Superior temporal gyrus (tissue), 1 donor: ENCODE data around the gene ING3.
"Not testable (repeated sequence)": the region's sequence is repeated elsewhere in the genome, so short reads cannot be mapped to it uniquely, and the experiment has no call there.

Source experiments
- DNase-seq: peaks from one replicate; pipeline ENCODE4 v3.0.0-alpha.2; 2016; ENCODE audit errors: extremely low spot score

Gene ING3

DNA sequence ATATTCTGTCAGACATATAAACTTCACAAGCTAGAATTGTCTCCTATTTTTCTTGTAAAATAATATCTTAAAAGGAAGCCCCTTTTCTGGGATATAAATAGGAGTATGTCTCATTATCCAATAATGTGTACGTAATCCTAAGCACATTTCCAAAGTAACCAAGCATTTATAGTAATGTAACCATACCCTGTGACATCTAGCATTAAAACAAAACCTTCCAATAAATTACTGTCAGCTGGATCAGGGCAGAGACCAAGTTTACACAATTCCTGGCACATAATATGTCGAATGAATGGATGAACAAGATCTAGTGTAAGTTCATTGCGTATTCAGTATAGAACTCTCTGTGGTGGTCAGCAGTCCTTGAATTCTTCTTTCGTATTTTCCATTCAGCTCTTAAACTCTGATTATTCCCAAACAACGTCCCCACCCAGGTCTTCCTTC, 52.2 kb downstream of the ING3 start:
- DNase-seq, result no peak

DNA sequence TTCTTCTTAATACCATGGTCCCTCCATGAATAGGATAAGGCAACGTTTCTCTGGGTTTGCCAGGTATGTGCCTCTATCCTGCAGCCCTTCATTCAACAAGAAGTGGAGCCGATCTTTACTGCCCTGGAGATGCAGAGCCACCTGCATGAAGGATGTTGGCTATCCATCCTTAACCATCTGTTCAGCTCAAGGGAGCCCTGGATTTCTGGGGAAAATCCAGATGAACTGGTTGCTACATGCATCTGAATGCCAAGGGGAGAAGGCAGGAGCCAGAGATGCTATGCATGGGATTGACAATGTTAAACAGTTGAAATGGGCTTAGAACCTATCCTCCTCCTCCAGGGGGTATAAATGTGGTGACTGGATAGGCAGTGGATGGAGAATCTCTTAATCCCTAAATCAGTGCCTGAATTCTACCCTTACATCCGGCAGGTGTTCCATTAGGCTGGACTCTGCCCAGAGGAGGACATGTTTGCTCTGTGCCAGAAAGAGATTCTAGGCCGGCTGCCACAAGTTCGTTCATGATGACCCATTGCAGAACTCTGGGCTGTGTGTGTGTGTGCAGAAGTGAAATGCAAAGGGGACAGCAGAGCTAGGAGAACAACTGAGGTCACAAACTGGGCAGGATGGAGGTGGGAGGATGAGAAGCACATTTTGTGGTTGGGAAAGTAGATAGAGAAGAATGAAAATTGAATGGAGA, 53.6 kb downstream of the ING3 start:
- DNase-seq, result no peak

DNA sequence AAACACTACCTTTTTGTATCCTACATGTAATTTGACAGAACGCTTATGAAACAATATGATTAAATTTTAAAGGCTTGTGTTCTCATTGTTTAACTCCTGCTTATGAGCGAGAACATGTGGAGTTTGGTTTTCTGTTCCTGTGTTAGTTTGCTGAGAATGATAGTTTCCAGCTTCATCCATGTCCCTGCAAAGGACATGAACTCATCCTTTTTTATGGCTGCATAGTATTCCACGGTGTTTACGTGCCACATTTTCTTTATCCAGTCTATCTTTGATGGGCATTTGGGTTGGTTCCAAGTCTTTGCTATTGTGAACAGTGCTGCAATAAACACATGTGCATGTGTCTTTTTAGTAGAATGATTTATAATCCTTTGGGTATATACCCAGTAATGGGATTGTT, 54.5 kb downstream of the ING3 start:
- DNase-seq, result not testable (repeated sequence)

DNA sequence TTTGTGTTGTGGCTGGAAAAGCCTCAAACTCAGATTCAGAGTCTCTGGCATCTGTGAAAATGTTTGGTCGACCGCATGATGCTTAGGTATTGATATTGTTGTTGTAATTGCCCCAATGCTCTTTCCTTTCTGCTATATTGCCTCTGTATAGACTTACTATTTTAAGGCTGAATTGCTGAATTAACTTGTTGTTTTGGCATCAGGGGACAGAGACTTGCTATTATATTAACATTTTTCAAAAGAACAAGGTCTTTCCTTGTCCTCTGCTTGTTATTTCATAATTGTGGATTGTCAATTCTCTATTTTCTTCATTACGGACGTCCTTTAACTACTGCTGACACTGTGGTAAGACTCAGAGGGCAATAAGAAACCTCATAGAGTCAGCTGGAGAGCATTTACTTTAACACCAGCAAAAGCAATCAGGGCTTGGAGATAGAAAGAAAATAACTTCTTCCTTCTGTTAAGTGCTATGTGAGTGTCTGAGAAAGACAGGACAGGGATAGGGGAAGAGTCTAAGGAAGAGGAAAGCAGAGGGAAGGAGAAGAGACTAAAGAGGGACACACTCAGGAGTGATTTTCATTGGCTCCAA, 55.5 kb downstream of the ING3 start:
- DNase-seq, result no peak

DNA sequence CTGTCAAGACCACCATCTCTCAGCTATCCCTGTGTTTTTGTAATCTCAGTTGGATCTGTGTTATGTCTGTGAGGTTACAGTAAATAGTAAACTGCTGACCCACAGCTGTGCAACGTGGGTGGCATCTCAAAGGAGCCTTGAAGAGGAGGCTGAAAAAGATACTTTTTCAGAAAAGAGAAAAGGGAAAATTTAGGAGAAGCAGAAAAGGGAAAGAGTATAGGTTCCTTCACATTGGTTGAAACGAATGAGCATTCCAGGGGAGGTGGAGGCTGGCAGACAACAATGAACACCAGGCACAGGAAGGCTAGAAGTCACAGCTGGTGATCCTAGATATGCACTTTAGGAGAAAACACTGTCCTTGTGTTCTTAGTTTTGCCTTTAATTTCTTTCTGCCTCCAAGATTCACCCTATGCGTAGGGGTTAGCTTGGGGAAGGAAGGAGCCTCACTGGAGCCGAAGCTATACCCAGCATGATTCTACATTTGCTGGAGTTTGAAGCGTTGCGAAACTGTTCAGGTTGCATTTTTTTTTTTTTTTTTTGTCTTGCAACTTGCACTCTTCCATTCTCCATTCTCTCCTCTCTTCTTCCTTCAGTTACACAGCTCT, 56.2 kb downstream of the ING3 start:
- no peak for DNase-seq

DNA sequence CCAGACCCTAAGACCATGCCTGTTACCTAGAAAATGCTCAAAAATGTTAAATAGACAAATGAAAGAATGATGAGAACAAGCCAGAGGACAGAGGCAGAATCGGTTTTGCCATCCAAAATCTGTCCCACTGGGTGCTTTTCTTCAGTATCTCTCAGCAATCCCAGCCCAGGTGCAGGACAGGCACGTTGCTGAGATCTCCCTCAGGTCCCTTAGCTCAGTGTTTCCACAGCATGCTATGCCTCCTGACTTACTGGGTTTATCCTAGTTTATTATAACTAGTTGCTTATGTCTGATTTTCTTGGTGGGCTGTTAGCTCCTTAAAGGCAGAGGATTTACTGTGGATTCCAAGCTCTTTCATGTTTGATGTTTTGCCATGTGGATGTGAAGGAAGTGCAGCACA, 58.2 kb downstream of the ING3 start:
- DNase-seq, result no peak

DNA sequence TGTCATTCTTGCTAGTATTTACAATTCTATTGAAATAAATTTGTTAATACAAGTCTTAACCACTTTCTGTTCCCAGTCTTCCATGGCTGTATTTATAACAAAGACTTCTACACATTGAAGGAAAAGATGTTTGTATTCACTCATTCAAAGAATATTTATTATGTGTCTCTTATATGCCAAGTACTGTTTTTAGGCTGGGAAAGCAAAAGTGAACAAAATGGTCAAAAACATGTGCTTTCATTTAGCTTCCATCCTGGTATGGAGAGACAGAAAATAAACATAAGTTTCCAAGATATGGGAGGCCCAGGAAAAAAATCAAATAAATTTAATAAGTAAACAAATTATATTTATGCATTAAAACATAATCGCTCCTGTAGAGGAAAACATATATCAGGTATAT, 60.8 kb downstream of the ING3 start:
- DNase-seq, result no peak

DNA sequence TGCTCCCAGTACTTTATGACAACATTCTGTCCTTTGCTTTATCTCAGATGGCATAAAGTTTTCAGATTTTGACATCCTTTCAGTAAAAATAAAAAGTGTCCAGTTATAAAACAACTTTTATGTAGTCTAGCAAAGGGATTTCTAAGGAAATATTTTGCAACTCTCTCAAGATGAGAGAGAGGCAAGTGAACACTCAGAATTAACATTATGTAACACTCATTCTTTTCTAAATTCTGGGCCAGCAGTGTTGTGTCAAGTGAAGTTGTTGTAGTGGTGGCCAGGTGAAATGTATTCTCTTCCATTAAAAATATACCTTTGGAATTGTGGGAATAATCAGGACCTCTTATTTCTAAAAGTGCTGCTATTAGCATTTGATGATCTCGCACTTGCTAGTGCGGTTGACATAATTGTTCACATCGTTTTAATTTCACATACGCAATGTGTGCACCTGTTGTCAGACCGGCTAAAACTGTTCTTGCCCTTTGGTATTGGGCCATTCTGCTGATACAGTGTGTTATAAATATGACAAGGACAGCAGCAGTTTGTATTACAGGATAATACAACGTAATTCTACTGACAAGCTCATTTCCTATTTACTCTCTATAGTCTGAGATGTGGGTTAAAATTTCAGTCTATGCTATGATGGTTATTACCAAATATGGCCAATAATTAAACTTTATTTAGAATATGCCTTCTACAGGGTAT, 61.7 kb downstream of the ING3 start:
- DNase-seq, result no peak

DNA sequence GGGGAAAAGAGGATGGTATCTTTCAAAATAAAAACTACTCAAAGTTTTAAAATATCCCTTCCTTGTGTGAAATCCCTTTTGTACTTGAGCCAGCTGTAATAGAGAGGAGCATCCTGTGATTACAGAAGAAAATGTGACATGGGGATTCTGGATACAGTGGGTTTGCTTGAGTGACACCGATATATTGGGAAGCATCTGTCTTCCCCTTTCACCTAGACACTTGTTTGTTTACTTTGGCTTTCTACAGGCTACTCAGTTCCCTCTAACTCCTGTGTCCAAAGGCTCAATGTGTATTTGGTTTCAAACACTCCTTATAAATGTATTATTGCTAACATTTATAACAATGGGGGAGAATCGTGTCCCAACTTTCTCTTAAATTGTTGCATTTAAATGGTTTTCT, 62.3 kb downstream of the ING3 start:
- no peak for DNase-seq

DNA sequence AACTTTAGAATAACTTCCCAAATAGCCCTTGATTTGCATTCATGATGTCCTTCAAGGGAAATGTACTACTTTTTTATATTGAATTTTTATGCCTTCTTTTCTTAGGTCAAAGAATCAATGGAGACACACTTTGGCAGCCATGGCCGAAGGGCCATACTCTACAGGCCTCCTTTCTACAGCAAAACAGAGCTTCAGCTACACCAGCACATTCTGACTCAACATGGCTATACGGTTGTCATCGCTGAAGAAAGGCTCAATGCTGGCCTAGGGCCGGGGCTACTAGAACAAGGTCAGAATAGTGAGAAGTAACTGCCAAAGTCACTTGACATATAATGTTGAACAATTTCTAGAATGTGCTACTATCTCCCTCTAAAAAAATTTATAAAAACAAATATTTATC, 65.0 kb downstream of the ING3 start:
- no peak for DNase-seq

DNA sequence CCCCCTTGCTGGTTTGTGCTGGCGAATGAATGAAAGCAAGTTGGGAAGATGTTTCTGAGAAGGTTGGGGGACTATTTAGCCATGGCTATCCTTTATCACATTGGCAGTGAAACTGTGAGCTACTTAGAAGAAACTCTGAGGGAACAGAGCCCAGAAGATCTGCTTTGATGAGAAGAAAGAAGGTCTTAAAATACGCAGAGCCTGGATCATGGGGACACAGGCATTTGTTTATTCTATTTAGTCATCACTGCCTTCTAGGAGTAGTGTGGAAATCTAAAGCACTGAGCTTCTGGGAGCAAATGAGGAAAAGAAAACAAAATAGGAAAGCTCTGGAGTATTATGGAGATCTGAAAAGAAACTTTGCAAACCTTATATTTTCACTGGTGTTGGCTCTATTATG, 66.4 kb downstream of the ING3 start:
- no peak for DNase-seq

DNA sequence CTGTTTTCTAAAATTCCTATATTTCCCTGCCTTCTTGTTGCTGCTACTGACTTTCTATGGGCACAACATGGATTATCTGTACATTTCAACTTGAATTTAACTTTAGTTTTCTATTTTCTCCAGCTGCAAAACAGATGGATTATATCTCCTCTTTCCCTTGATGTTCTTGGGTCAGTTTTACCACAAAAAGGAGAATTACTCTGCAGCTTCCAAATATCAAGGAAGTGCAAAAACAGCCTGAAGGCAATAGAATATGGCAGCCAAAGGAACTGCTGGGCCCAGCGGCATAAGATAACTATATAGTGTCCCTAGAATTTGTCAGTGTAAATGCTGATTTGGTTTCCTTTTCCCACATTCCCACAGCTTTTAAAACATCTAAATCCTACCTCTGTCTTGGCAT, 67.0 kb downstream of the ING3 start:
- no peak for DNase-seq

DNA sequence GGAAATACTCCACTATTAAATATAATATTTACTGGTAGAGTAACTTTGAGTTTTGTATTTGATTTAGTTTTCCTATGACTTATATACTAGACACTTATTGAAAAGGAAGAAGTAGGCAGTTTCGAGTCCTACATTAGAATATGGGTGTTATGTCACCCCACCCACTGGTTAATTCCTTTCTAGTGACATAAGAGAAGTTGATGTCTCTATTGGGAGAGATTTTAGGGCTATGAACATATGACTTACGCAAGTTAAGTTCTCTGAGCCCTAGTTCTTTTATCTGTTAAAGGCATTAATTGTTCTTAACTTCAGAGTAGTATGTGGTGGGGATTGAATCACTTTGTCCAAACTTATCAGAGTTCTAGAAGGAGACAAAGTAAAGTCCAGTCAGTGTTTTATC, 68.4 kb downstream of the ING3 start:
- DNase-seq, result no peak

DNA sequence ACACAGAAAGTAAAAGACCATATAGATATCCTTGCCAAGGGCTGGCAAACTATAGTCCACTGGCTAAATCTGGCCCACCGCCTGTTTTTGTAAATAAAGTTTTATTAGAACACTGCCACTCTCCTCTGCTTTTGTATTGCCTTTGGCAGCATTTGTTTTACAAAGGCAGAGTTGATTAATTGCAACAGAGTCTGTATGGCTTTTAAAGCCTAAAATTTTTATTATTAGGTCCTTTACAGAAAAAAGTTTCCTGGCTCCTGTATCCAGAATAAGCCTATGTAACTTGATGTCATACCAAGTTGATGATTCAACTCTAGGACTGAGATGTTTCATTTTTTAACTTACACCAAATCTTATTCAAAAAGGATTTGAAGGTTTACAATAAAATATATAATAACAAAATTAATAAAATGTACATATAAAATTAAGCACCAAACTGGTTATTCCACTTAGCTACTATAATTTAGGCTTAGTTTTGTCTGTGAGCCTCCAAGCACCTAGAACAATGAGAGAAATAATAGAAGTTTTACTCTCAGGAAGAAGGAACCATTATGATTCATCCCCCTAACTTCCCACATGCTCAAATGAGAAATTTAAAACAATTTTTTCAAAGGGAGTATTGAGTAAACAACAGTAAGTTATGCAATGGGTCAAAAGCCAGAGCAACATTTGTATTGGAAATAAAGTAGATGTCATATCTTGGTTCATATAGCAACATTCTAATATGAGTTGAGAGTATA, 69.8 kb downstream of the ING3 start:
- no peak for DNase-seq

DNA sequence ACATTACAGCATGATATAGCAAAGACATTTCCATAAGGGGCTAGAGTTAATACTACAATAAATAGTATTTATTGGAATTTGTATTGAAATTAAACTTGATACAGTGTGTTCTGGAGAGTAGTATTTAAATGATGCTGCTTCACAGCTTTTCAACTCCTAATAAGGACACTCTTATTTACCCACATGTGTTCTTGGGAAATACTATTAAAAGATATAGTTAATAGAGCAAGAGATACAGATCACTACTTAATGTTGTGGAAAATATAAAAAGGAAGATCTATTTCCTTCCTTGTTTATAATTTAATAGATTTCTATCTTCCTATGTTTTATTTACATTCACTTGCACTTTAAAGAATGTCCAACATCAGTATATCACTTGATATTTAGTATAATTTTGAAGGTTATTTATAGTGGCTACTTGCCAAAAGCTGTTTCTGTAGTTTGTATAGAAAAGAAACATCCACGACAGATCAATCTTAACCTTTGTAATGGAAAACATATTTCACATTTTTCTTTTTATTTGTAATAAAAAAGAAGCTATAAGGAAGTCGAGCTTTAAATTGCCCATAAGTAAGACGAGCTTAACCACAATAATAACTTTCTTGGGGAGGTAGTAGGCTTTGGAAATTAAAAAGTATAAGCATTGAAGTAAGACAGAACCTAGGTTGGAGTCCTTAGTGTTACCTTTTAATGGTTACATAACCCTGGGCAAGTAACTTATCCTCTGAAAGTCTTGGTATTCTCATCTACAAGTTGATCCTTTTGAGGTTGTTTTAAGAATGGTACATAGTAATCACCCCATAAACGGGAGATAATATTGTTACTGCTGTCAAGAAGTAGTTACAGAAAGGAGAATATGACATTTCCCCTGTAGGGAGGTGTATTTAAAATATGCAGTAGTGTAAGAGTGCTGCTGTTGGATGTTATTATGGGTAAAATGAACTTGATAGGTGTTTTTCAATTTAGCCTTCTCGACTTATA, 70.7 kb downstream of the ING3 start:
- no peak for DNase-seq

DNA sequence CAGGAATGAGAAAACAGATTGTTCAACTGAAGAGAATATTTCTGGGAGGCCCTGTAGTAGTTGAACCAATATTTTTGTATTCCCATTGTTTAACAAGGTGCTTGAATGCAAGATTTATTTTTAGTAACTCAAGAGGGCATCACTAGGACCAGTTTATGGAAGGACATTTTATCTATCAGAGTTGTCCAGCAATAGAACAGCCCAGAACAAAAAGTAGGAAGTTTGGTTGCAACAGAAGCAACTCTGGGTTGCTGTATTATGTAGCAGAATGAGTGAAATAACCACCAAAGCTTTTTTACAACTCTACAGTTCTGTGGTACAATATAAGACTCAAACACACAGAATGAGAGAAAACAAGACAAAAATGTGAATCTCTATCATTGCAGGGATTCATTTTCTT, 72.6 kb downstream of the ING3 start:
- DNase-seq, result no peak

DNA sequence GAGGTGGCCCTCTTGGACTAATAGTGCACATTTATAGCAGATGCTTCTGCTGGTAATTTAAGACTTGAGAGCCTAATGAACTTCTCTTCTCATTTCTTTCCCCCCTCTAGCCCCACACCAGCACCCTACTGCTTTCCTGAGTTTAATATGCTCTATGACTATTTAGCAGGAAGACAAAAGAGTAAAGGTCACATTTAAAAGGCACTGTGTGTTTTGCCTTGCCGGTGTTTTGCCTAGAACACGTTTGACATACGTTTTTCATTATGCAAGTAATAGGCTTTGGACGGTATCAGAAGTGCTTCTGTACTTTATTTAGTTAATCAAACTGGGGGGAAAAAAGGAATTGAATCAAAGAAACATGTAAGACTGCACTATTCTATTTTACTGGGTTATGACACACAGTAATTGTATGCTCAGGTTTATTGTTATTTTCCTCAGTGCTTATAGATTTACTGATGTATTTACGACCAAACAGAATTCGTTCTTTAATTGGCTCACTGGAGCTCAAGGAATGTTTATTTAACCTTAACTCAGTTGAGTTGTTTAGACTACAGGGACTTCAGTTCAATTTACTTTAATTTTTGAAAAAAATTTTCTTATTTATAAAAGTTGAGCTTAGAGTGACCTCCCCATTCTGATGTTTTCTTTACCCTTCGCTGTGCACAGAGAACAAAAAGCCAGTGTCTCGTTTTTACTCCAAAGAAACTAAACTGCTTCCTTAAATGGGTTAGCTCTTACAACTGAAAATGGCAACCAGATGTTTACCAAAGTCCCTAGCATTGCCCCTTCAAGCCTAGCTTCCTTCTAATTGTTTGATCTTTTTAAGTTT, 73.3 kb downstream of the ING3 start:
- no peak for DNase-seq

DNA sequence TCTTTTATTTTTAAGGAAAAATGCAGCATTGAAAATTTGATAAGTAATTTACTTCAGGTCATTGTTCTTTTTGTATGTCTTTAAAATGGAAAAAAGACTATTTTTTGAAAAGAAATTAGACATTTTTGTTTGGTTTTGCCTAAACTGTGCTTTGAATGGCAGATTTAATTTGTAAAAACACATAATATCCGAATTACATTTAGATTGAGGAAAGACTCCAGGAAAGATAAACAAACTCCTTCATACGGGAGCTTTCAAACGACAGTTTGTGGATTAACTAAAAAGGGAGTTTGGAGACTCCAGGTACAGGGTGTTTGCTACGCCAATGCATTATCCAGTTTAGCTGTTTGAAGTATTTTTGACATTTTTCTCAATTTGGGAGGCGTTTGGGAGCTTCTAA, 74.0 kb downstream of the ING3 start:
- DNase-seq, result no peak

DNA sequence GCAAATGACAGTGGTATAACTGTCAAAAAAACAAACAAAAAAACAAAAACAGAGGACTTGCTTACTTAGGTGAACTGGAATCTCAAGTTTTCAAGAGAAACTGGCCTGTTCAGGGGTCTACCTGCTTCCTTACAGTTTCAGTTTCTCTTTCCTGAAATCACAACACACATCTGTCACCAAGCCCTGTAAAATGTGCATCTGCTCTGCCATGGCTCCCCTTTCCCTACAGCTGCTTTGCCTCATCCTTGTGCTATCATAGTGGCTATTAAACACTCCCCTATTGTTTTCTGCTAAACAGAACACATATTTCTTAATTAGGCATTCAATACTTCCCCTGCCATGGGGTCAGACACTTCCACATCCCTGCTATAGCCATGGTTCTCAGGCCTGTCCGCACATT, 75.6 kb downstream of the ING3 start:
- no peak for DNase-seq

DNA sequence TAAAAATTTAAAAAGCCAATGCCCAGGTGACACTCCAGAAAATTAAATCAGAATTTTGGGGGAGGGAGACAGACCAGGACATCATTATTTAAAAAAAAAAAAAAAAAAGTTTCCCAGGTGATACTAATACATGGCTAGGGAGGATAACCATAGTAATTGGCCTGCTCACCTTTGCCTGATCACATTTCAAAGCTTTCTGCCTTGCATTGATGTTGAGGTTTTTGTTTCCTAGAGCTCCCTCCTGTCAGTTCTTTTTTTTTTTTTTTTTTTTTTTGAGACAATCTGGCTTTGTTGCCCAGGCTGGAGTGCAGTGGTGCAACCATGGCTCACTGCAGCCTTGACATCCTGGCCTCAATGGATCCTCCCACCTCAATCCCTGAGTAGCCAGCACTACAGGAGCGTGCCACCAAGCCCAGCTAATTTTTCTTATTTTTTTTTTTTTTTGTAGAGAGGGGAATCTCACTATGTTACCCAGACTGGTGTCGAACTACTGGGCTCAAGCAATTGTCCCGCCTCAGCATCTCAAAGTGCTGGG, 76.1 kb downstream of the ING3 start:
- DNase-seq, result no peak
